ENCODE measurements around the gene HSPA4L. TPM values are rescaled to one million over a fixed set of nuclear protein-coding genes. Genes with fewer than 3 reads are reported as not detected.

The HSPA4L gene
- total RNA-seq, 4 donors from 2014 or later: 5.0 to 8.7 (median 6.8) TPM

- H3K27ac ChIP-seq (replicated peaks in 1 of 4): no peak overlapping the region
- H3K36me3 ChIP-seq: no peaks in the 10 kb centered on the region
- H3K4me3 ChIP-seq: no peak overlapping the region
- DNase-seq (ENCODE audit: extremely low spot score): no peak
- H3K27me3 ChIP-seq: no peaks in the 10 kb centered on the region
- 85% methylated on average over 1 of the region's 1 CpG for WGBS
- TF ChIP-seq POLR2A (IDR thresholded peaks at IDR 0.05; ENCODE audit: low read depth): no peak
- TF ChIP-seq POLR2AphosphoS5 (IDR thresholded peaks at IDR 0.05): no peak
- TF ChIP-seq, protein P1, sequence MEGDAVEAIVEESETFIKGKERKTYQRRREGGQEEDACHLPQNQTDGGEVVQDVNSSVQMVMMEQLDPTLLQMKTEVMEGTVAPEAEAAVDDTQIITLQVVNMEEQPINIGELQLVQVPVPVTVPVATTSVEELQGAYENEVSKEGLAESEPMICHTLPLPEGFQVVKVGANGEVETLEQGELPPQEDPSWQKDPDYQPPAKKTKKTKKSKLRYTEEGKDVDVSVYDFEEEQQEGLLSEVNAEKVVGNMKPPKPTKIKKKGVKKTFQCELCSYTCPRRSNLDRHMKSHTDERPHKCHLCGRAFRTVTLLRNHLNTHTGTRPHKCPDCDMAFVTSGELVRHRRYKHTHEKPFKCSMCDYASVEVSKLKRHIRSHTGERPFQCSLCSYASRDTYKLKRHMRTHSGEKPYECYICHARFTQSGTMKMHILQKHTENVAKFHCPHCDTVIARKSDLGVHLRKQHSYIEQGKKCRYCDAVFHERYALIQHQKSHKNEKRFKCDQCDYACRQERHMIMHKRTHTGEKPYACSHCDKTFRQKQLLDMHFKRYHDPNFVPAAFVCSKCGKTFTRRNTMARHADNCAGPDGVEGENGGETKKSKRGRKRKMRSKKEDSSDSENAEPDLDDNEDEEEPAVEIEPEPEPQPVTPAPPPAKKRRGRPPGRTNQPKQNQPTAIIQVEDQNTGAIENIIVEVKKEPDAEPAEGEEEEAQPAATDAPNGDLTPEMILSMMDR (IDR thresholded peaks at IDR 0.05): no peak
- no peak for TF ChIP-seq EP300 (IDR thresholded peaks at IDR 0.05)
- intact Hi-C loops (cut with DNase I): no loop called here
- no peaks in the 10 kb centered on the region for H3K9me3 ChIP-seq
- H3K4me1 ChIP-seq: no peaks in the 10 kb centered on the region
Observed at GRCh38 chr4:127793528-127793927, 11.4 kb downstream of the HSPA4L start.

GRCh38 chr4:127799711-127800110, 17.6 kb downstream of the HSPA4L start:
- intact Hi-C loops (cut with DNase I): no loop called here
- DNase-seq (ENCODE audit: extremely low spot score): no peak

DNA sequence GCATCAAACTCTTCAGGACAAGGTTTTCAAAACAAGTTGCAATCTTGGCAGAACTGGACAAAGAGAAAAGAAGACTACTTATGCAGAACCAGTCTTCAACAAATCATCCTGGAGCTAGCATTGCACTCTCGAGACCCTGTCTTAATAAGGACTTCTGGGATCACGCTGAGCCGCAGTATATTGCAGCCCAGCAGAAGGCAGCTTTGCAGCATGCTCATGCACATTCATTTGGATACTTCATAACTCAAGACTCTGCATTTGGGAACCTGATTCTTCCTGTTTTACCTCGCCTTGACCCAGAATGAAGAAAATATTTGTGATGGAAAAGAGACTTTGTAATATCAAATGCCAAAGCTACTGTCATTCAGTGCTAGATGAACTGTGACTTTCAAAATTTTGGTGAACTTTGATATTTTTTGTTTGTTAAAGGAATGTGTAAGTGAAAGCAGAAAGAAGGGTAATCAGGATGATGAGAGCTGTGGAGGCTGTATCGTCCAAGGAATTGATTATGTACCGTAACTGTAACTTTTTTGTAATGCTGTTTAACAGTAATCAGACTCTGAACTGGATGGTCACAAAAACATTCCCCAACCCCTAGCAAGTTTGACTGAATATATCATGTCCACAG, 27.2 kb downstream of the HSPA4L start:
- no peak overlapping the region for H3K27ac ChIP-seq (replicated peaks in 1 of 4)
- peaks cover 0 to 21% (median 4%) of the 10 kb centered on the region in 4 donors for H3K36me3 ChIP-seq
- TF ChIP-seq POLR2A (IDR thresholded peaks at IDR 0.05; ENCODE audit: low read depth) (no peak), EP300 (IDR thresholded peaks at IDR 0.05) (no peak), POLR2AphosphoS5 (IDR thresholded peaks at IDR 0.05) (no peak)
- TF ChIP-seq, protein P1 (IDR thresholded peaks at IDR 0.05): no peak
- H3K4me1 ChIP-seq: peaks cover 0 to 7% (median 2%) of the 10 kb centered on the region in 4 donors
- whole genome bisulfite sequencing: 59% methylated on average over 6 of the region's 6 CpGs
- no peak for DNase-seq (ENCODE audit: extremely low spot score)
- intact Hi-C loops (cut with DNase I): no loop called here
- H3K4me3 ChIP-seq: no peak overlapping the region
- no peaks in the 10 kb centered on the region for H3K27me3 ChIP-seq
- no peaks in the 10 kb centered on the region for H3K9me3 ChIP-seq

More at GRCh38 chr4:127799711-127800110, 17.6 kb downstream of the HSPA4L start:
- H3K36me3 ChIP-seq: peaks cover 0 to 23% (median 8%) of the 10 kb centered on the region in 4 donors
- H3K9me3 ChIP-seq: no peaks in the 10 kb centered on the region
- no peak overlapping the region for H3K27ac ChIP-seq (replicated peaks in 1 of 4)
- no peak overlapping the region for H3K4me3 ChIP-seq
- H3K4me1 ChIP-seq: no peaks in the 10 kb centered on the region
- H3K27me3 ChIP-seq: no peaks in the 10 kb centered on the region
- TF ChIP-seq, protein P1 (IDR thresholded peaks at IDR 0.05): no peak
- TF ChIP-seq EP300 (IDR thresholded peaks at IDR 0.05): no peak
- no peak for TF ChIP-seq POLR2AphosphoS5 (IDR thresholded peaks at IDR 0.05)
- TF ChIP-seq POLR2A (IDR thresholded peaks at IDR 0.05; ENCODE audit: low read depth): no peak

DNA sequence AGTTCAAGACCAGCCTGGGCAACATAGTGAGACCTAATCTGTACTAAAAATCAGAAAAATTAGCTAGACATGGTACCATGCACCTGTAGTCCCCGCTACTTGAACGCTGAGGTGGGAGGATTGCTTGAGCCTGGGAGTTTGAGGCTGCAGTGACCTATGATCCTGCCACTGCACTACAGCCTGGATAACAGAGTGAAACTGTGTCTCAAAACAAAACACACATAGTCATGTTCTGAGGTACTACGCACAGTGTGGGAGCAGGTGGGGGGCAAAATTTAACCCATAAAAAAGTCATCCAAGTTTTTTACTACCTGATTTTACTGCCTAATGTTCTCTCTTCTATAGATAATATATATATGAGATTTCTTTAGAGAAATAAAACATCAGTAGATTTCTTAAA, 28.4 kb downstream of the HSPA4L start:
- H3K4me1 ChIP-seq: peaks cover 0 to 7% (median 2%) of the 10 kb centered on the region in 4 donors
- TF ChIP-seq, protein P1 (IDR thresholded peaks at IDR 0.05): no peak
- TF ChIP-seq EP300 (IDR thresholded peaks at IDR 0.05): no peak
- TF ChIP-seq POLR2A (IDR thresholded peaks at IDR 0.05; ENCODE audit: low read depth): no peak
- TF ChIP-seq POLR2AphosphoS5 (IDR thresholded peaks at IDR 0.05): no peak
- peaks cover 0 to 19% (median 2%) of the 10 kb centered on the region in 4 donors for H3K36me3 ChIP-seq
- intact Hi-C loops (cut with DNase I): no loop called here
- no peaks in the 10 kb centered on the region for H3K27me3 ChIP-seq
- DNase-seq (ENCODE audit: extremely low spot score): no peak
- H3K27ac ChIP-seq (replicated peaks in 1 of 4): no peak overlapping the region
- WGBS: 100% methylated on average over 3 of the region's 3 CpGs
- H3K9me3 ChIP-seq: no peaks in the 10 kb centered on the region
- H3K4me3 ChIP-seq: no peak overlapping the region

- Histone ChIP-seq H3K4me3 (no peak overlapping the region), H3K9me3 (no peaks in the 10 kb centered on the region), H3K27ac (replicated peaks in 1 of 4) (no peak overlapping the region), H3K27me3 (no peaks in the 10 kb centered on the region), H3K4me1 (no peaks in the 10 kb centered on the region), H3K36me3 (peaks cover 0 to 28% (median 16%) of the 10 kb centered on the region in 4 donors)
- no peak for DNase-seq (ENCODE audit: extremely low spot score)
- TF ChIP-seq EP300 (IDR thresholded peaks at IDR 0.05) (no peak), POLR2A (IDR thresholded peaks at IDR 0.05; ENCODE audit: low read depth) (no peak), POLR2AphosphoS5 (IDR thresholded peaks at IDR 0.05) (no peak)
- TF ChIP-seq, protein P1 (IDR thresholded peaks at IDR 0.05): no peak
- intact Hi-C loops (cut with DNase I): no loop called here
- 64% methylated on average over 2 of the region's 2 CpGs for WGBS
Observed at GRCh38 chr4:127822430-127822829, 40.3 kb downstream of the HSPA4L start.
